Heart right ventricle (tissue), 16 donors: Measurements from ENCODE around the gene MRTFA. TPM values are rescaled to one million over a fixed set of nuclear protein-coding genes. Genes with fewer than 3 reads are reported as not detected.

Experiments used
- ATAC-seq, 8 donors: fragments of 200-7000 bp; cut with Tn5 transposase; one replicate each; pipeline ENCODE4 v1.9.1; 2020; ENCODE audit warnings: mild to moderate bottlenecking in 8 of 8, moderate library complexity in 8 of 8, moderate number of reproducible peaks in 1 of 8
- DNase-seq, 2 donors: peaks; one replicate each; pipeline ENCODE4 v3.0.0-alpha.2; 2020
- H3K27ac ChIP-seq, 10 donors: fragments of 200-600 bp; sonication (generic) in 2 of 10; one replicate each; pipeline versions ENCODE4 v1.5.0 to v1.8.0; 2020 to 2022; ENCODE audit warnings: mild to moderate bottlenecking in 3 of 10
- H3K27me3 ChIP-seq, 7 donors: fragments of 200-600 bp; one replicate each; pipeline ENCODE4 v1.8.0; 2021 to 2022; ENCODE audit warnings: mild to moderate bottlenecking in 2 of 7
- H3K36me3 ChIP-seq, 9 donors: fragments of 200-600 bp; sonication (generic) in 1 of 9; one replicate each; pipeline versions ENCODE4 v1.5.0 to v1.8.0; 2020 to 2022; ENCODE audit warnings: mild to moderate bottlenecking in 2 of 9
- H3K4me1 ChIP-seq, 9 donors: fragments of 200-600 bp; sonication (generic) in 1 of 9; one replicate each; pipeline versions ENCODE4 v1.5.0 to v1.8.0; 2020 to 2022; ENCODE audit warnings: mild to moderate bottlenecking in 4 of 9
- H3K4me3 ChIP-seq, 10 donors: fragments of 200-600 bp; sonication (generic) in 2 of 10; one replicate each; pipeline versions ENCODE4 v1.5.0 to v1.8.0; 2020 to 2022; ENCODE audit warnings: mild to moderate bottlenecking in 7 of 10, moderate library complexity in 2 of 10
- H3K9me3 ChIP-seq, 11 donors: fragments of 200-600 bp in 10 of 11; sonication (generic) in 2 of 11; one replicate each; pipeline versions ENCODE4 v1.5.0 to v1.8.0; 2013 to 2022; ENCODE audit warnings: mild to moderate bottlenecking in 2 of 11, control low read depth in 1 of 11, moderate library complexity in 1 of 11
- CTCF ChIP-seq, 9 donors: fragments of 200-600 bp; sonication (generic) in 2 of 9; IDR thresholded peaks; one replicate each; pipeline versions ENCODE4 v1.5.0 to v1.8.0; 2021 to 2022; ENCODE audit warnings: antibody characterized with exemption in 9 of 9, mild to moderate bottlenecking in 5 of 9, moderate library complexity in 1 of 9
- WGBS, 2 donors: extraction: QIAGEN DNeasy Blood & Tissue Kit; methylation state at CpG; one replicate each; pipeline ENCODE4 v1.1.7; 2013; ENCODE audit warnings: inconsistent platforms in 1 of 2; 5-methylcytosine and 5-hydroxymethylcytosine counted together
- intact Hi-C, 10 donors: fragments of 100-400 bp; cut with DNase I; formaldehyde crosslinking; loops; one replicate each; pipeline versions ENCODE4 v1.11.1 to v1.14.2; 2022
- polyA plus RNA-seq, 2 donors: library from polyadenylated mRNA; stranded (reverse); fragments of 200-250 nt; gene quantifications; one replicate each; pipeline ENCODE4 v1.2.3, GENCODE V29; 2013
- total RNA-seq, 10 donors: library from RNA; stranded (reverse); fragmentation: NEBNext Ultra II Directional in 3 of 10; extraction: Animal tissue kit (Norgen Biotek cat#: 25700) in 3 of 10; gene quantifications; one replicate each; pipeline versions ENCODE4 v1.2.1 to v1.2.4, GENCODE V29; 2021 to 2023
- donor health status: Arrhythmogenic right ventricular cardiomyopathy.
- donor health status: ischemic (EF 13 %, LVEDD 7.1; RV severe dilation, severe dysfunction).
- donor health status: healthy with polysubstance abuse.
- donor health status: DM: no; HTN: yes; CAD: no.
- donor health status: DM: no; HTN: no; CAD: no.
- donor health status: ischemic (EF 25% LVEDD 6.9; RV normal size, moderate dysfunction).
- donor health status: ischemic (EF 25% LVEDD 5.7; RV mildly dilated, moderate dysfunction).
- donor health status: healthy.
- donor health status: DM: yes; HTN: yes; CAD: no.
- donor health status: Ischemic cardiomyopathy.
- donor health status: ischemic (EF 35%, LVEDD 5.7; RV mildly dilated, moderate dysfunction).
- donor health status: nonischemic (EF 11% LVEDD 7.7; RV severe dilation, severe dysfunction).
- donor health status: DM: yes; HTN: yes; CAD: no.
- donor health status: PGD.
- donor health status: ischemic (EF 29% LVEDD 5.4; RV normal size, mild dysfunction).
- donor health status: nonischemic (EF 23%, LVEDD 6.1; RV moderate dilation, normal function).

The MRTFA gene
- total and polyA plus RNA-seq, 12 donors: 13.2 to 30.9 (median 18.9) TPM

GRCh38 chr22:40609216-40609615, 27.3 kb downstream of the MRTFA start:
- Histone ChIP-seq H3K36me3 (no peaks in the 10 kb centered on the region), H3K4me3 (no peak overlapping the region), H3K27me3 (no peaks in the 10 kb centered on the region), H3K27ac (no peak overlapping the region), H3K4me1 (peaks cover 6 to 86% (median 57%) of the 10 kb centered on the region in 9 donors), H3K9me3 (no peaks in the 10 kb centered on the region)
- TF ChIP-seq CTCF (IDR thresholded peaks at IDR 0.05): no peak
- WGBS, 2 donors: 70 to 74% methylated on average over 3 of the region's 3 CpGs
- ATAC-seq (no peak), DNase-seq (no peak)
- intact Hi-C loops: no loop called here

- Histone ChIP-seq H3K27me3 (no peaks in the 10 kb centered on the region), H3K9me3 (no peaks in the 10 kb centered on the region), H3K36me3 (no peaks in the 10 kb centered on the region), H3K4me3 (no peak overlapping the region), H3K4me1 (peaks cover 3 to 84% (median 59%) of the 10 kb centered on the region in 9 donors), H3K27ac (no peak overlapping the region)
- ATAC-seq (no peak), DNase-seq (no peak)
- intact Hi-C loops: no loop called here
- TF ChIP-seq CTCF (IDR thresholded peaks at IDR 0.05): no peak
- WGBS, 2 donors: 77 to 84% methylated on average over 1 of the region's 1 CpG
Observed at GRCh38 chr22:40607506-40607905, 29.0 kb downstream of the MRTFA start.

GRCh38 chr22:40606306-40606705, 30.2 kb downstream of the MRTFA start:
- no peak for TF ChIP-seq CTCF (IDR thresholded peaks at IDR 0.05)
- no peaks in the 10 kb centered on the region for H3K36me3 ChIP-seq

GRCh38 chr22:40605761-40606160, 30.8 kb downstream of the MRTFA start:
- Histone ChIP-seq H3K27me3 (no peaks in the 10 kb centered on the region), H3K4me3 (no peak overlapping the region), H3K9me3 (no peaks in the 10 kb centered on the region), H3K36me3 (no peaks in the 10 kb centered on the region), H3K4me1 (peaks cover 3 to 82% (median 59%) of the 10 kb centered on the region in 9 donors), H3K27ac (peak overlapping the region in 1 of 10 donors; percentile 43)
- WGBS, 2 donors: 16 to 24% methylated on average over 1 of the region's 1 CpG
- ATAC-seq (no peak), DNase-seq (no peak)
- TF ChIP-seq CTCF (IDR thresholded peaks at IDR 0.05): no peak
- intact Hi-C loops: no loop called here

More at GRCh38 chr22:40606306-40606705, 30.2 kb downstream of the MRTFA start:
- intact Hi-C loops: no loop called here
- no peaks in the 10 kb centered on the region for H3K9me3 ChIP-seq
- H3K27me3 ChIP-seq: no peaks in the 10 kb centered on the region
- no peak overlapping the region for H3K4me3 ChIP-seq
- DNase-seq (no peak), ATAC-seq (no peak)
- peaks cover 3 to 84% (median 59%) of the 10 kb centered on the region in 9 donors for H3K4me1 ChIP-seq
- peak overlapping the region in 1 of 10 donors; percentile 43 for H3K27ac ChIP-seq
